ENCODE data around the gene OBSCN. TPM values are rescaled to one million over a fixed set of nuclear protein-coding genes. Genes with fewer than 3 reads are reported as not detected.
A peak's percentile ranks its signal among the peaks of the same experiment; 100 is the strongest.

The OBSCN gene
- total RNA-seq, 6 experiments from 2014 or later = 0.27 to 1.8 (median 0.53) TPM

GRCh38 chr1:228367798-228368791 is 160.3 kb downstream of the OBSCN start:
- Mint-ChIP-seq H3K4me3 (no peak overlapping the region), H3K36me3 (ENCODE audit: low read depth) (no peaks in the 10 kb centered on the region), H3K9me3 (no peaks in the 10 kb centered on the region), H3K27me3 (ENCODE audit: insufficient read depth) (peaks cover 4% of the 10 kb centered on the region; the same call in 1 of the 2 replicates), H3K4me1 (ENCODE audit: low read depth) (no peaks in the 10 kb centered on the region), H3K27ac (no peak overlapping the region)
- TF ChIP-seq CTCF (IDR thresholded peaks at IDR 0.05) = no peak
- no peak for DNase-seq

GRCh38 chr1:228368801-228369607 is 161.2 kb downstream of the OBSCN start:
- no peak for TF ChIP-seq CTCF (IDR thresholded peaks at IDR 0.05)
- no peaks in the 10 kb centered on the region for H3K9me3 Mint-ChIP-seq
- peaks cover 4% of the 10 kb centered on the region; the same call in 1 of the 2 replicates for H3K27me3 Mint-ChIP-seq (ENCODE audit: insufficient read depth)
- no peaks in the 10 kb centered on the region for H3K36me3 Mint-ChIP-seq (ENCODE audit: low read depth)
- no peak for DNase-seq
- no peak overlapping the region for H3K4me3 Mint-ChIP-seq
- H3K4me1 Mint-ChIP-seq (ENCODE audit: low read depth) = no peaks in the 10 kb centered on the region
- no peak overlapping the region for H3K27ac Mint-ChIP-seq

GRCh38 chr1:228369608-228370438 is 162.0 kb downstream of the OBSCN start:
- no peaks in the 10 kb centered on the region for H3K9me3 Mint-ChIP-seq
- TF ChIP-seq CTCF (IDR thresholded peaks at IDR 0.05) = peak; percentile 10; the same call in 1 of the 2 replicates
- no peak for DNase-seq

GRCh38 chr1:228370439-228370940 is 162.6 kb downstream of the OBSCN start:
- Mint-ChIP-seq H3K27ac (no peak overlapping the region), H3K4me3 (no peak overlapping the region), H3K4me1 (ENCODE audit: low read depth) (peaks cover 5% of the 10 kb centered on the region; the same call in 1 of the 2 replicates), H3K27me3 (ENCODE audit: insufficient read depth) (peaks cover 2% of the 10 kb centered on the region; the same call in 1 of the 2 replicates), H3K36me3 (ENCODE audit: low read depth) (no peaks in the 10 kb centered on the region), H3K9me3 (no peaks in the 10 kb centered on the region)
- no peak for TF ChIP-seq CTCF (IDR thresholded peaks at IDR 0.05)
- no peak for DNase-seq

More at GRCh38 chr1:228369608-228370438, 162.0 kb downstream of the OBSCN start:
- Mint-ChIP-seq H3K27me3 (ENCODE audit: insufficient read depth) (peaks cover 2% of the 10 kb centered on the region; the same call in 1 of the 2 replicates), H3K4me1 (ENCODE audit: low read depth) (peaks cover 1% of the 10 kb centered on the region; the same call in 1 of the 2 replicates), H3K27ac (no peak overlapping the region), H3K36me3 (ENCODE audit: low read depth) (no peaks in the 10 kb centered on the region), H3K4me3 (no peak overlapping the region)
